KMS-11 (cell line): ENCODE data around the gene TBC1D20.
"Not testable (repeated sequence)": the region's sequence is repeated elsewhere in the genome, so short reads cannot be mapped to it uniquely, and the experiment has no call there.

Experiments used
- H2AFZ ChIP-seq: fragments of 200-600 bp; sonication (generic); 2 replicates; pipeline ENCODE4 v1.6.1; 2016; ENCODE audit warnings: antibody characterized with exemption, mixed run types, low read depth
- H3K27ac ChIP-seq: fragments of 200-600 bp; sonication (generic); 2 replicates; pipeline ENCODE4 v1.6.1; 2016; ENCODE audit warnings: mild to moderate bottlenecking, mixed run types
- H3K27me3 ChIP-seq: fragments of 200-600 bp; sonication (generic); 2 replicates; pipeline ENCODE4 v1.6.1; 2017; ENCODE audit warnings: mild to moderate bottlenecking, low read depth, mixed run types, moderate library complexity; ENCODE audit not compliant: insufficient read depth
- H3K36me3 ChIP-seq: fragments of 200-600 bp; sonication (generic); 2 replicates; pipeline ENCODE4 v1.6.1; 2017; ENCODE audit warnings: mild to moderate bottlenecking, mixed run types; ENCODE audit not compliant: insufficient read depth
- H3K4me1 ChIP-seq: fragments of 200-600 bp; sonication (generic); 2 replicates; pipeline ENCODE4 v1.6.1; 2016; ENCODE audit warnings: mild to moderate bottlenecking, low read depth, mixed run types; ENCODE audit not compliant: poor library complexity, severe bottlenecking
- H3K4me2 ChIP-seq: fragments of 200-600 bp; sonication (generic); 2 replicates; pipeline ENCODE4 v1.7.0; 2016; ENCODE audit warnings: mild to moderate bottlenecking, mixed run types
- H3K4me3 ChIP-seq: fragments of 200-600 bp; sonication (generic); IDR thresholded peaks from 2 replicates; pipeline ENCODE4 v1.6.1; 2017; ENCODE audit warnings: low read depth, low read length, mixed read lengths; ENCODE audit not compliant: insufficient read depth
- H3K79me2 ChIP-seq: fragments of 200-600 bp; sonication (generic); 2 replicates; pipeline ENCODE4 v1.6.1; 2016; ENCODE audit warnings: low read depth, mixed run types; ENCODE audit not compliant: insufficient read depth
- H3K9ac ChIP-seq: fragments of 200-600 bp; sonication (generic); 2 replicates; pipeline ENCODE4 v1.6.1; 2016; ENCODE audit warnings: mild to moderate bottlenecking, mixed run types
- H4K20me1 ChIP-seq: fragments of 200-600 bp; sonication (generic); 2 replicates; pipeline ENCODE4 v1.6.1; 2016; ENCODE audit warnings: mild to moderate bottlenecking, mixed run types; ENCODE audit not compliant: insufficient read depth
- TF ChIP-seq, protein P1 (sequence below): fragments of 200-600 bp; sonication (generic); conservative IDR thresholded peaks from 2 replicates; pipeline ENCODE4 v1.6.1; 2017; ENCODE audit warnings: low read depth, mild to moderate bottlenecking, antibody characterized with exemption, low read length, moderate library complexity, mixed read lengths

TBC1D20 gene

GRCh38 chr20:396252-396618, 66.1 kb downstream of the TBC1D20 start:
- H3K4me3 ChIP-seq: no peak overlapping the region
- no peak overlapping the region for H3K27ac ChIP-seq
- H3K4me1 ChIP-seq: peaks cover 14% of the 10 kb centered on the region
- no peaks in the 10 kb centered on the region for H3K27me3 ChIP-seq
- no peaks in the 10 kb centered on the region for H3K79me2 ChIP-seq
- no peak overlapping the region for H3K9ac ChIP-seq
- H3K36me3 ChIP-seq: peaks cover 6% of the 10 kb centered on the region; the same call in 1 of the 2 replicates
- H3K4me2 ChIP-seq: no peak overlapping the region
- no peak overlapping the region for H2AFZ ChIP-seq
- H4K20me1 ChIP-seq: no peaks in the 10 kb centered on the region
- TF ChIP-seq, protein P1, sequence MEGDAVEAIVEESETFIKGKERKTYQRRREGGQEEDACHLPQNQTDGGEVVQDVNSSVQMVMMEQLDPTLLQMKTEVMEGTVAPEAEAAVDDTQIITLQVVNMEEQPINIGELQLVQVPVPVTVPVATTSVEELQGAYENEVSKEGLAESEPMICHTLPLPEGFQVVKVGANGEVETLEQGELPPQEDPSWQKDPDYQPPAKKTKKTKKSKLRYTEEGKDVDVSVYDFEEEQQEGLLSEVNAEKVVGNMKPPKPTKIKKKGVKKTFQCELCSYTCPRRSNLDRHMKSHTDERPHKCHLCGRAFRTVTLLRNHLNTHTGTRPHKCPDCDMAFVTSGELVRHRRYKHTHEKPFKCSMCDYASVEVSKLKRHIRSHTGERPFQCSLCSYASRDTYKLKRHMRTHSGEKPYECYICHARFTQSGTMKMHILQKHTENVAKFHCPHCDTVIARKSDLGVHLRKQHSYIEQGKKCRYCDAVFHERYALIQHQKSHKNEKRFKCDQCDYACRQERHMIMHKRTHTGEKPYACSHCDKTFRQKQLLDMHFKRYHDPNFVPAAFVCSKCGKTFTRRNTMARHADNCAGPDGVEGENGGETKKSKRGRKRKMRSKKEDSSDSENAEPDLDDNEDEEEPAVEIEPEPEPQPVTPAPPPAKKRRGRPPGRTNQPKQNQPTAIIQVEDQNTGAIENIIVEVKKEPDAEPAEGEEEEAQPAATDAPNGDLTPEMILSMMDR: no peak

DNA sequence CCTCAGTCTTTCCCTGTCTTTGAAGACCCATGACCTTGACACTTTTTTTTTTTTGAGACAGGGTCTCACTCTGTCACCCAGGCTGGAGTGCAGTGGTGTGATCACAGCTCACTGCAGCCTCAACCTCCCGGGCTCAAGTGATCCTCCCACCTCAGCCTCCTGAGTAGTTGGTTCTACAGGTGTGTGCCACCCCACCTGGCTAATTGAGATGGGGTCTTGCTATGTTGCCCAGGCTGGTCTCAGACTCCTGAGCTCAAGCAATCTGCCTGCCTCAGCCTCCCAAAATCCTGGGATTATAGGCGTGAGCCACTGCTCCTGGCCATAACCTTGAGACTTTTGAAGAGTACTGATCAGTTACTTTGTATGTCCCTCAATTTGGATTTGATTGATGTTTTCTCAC, 69.0 kb downstream of the TBC1D20 start:
- not testable (repeated sequence) for H3K4me1 ChIP-seq, H3K27me3 ChIP-seq, H3K4me2 ChIP-seq, H3K9ac ChIP-seq, H3K36me3 ChIP-seq, H3K4me3 ChIP-seq, H3K27ac ChIP-seq, H2AFZ ChIP-seq, H3K79me2 ChIP-seq, H4K20me1 ChIP-seq

DNA sequence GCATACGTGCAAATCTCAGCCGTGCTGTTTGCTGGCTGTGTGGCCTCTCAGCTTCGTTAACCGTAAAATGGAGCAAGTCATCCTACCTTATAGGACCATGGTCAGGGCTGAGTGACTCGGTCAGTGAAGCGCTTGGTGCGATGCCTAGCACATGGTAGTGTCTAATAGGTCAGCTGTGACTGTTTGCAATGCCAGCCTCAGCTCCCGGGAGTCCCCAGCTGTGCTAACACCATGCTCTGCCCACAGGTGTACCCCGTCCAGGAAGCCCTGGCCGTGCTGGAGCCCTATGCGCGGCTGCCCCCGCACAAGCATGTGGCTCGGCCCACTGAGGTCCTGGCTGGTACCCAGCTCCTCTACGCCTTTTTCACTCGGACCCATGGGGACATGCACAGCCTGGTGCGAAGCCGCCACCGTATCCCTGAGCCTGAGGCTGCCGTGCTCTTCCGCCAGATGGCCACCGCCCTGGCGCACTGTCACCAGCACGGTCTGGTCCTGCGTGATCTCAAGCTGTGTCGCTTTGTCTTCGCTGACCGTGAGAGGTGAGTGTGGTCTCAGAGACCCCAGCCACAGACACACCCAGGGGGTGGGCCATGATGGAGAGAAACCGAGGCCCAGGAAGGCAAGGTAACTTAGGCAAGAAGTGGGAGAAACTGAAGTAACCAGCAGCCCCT, 71.2 kb downstream of the TBC1D20 start:
- Histone ChIP-seq H3K4me2 (no peak overlapping the region), H3K79me2 (peaks cover 3% of the 10 kb centered on the region; the same call in 1 of the 2 replicates), H3K27ac (no peak overlapping the region), H3K36me3 (no peaks in the 10 kb centered on the region), H3K4me1 (no peaks in the 10 kb centered on the region), H2AFZ (no peak overlapping the region), H3K4me3 (no peak overlapping the region), H4K20me1 (no peaks in the 10 kb centered on the region), H3K9ac (no peak overlapping the region), H3K27me3 (no peaks in the 10 kb centered on the region)
- TF ChIP-seq, protein P1: no peak

DNA sequence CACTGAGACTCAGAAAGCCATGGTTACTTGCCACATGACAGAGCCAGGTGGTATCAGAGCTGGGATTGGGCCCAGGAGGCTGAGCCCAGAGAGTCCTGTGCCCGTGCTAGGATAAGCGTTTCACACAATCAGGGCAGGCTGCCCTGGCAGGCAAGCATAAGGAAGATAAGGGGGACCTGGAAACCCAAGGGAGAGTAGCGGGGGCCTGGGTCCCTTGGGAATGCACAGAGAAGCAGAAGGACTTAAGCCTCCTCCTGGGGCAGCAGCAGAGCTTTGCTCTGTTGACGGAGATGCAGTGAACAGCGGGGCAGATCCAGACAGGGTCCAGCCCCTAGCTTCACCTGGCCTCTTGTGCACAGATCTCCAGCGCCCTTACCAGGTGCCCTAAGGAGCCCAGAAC, 73.1 kb downstream of the TBC1D20 start:
- Histone ChIP-seq H3K9ac (no peak overlapping the region), H3K4me1 (no peaks in the 10 kb centered on the region), H3K36me3 (no peaks in the 10 kb centered on the region), H3K79me2 (peaks cover 21% of the 10 kb centered on the region), H2AFZ (no peak overlapping the region), H3K4me3 (no peak overlapping the region), H3K4me2 (no peak overlapping the region), H3K27me3 (no peaks in the 10 kb centered on the region), H3K27ac (no peak overlapping the region), H4K20me1 (no peaks in the 10 kb centered on the region)
- TF ChIP-seq, protein P1: no peak

DNA sequence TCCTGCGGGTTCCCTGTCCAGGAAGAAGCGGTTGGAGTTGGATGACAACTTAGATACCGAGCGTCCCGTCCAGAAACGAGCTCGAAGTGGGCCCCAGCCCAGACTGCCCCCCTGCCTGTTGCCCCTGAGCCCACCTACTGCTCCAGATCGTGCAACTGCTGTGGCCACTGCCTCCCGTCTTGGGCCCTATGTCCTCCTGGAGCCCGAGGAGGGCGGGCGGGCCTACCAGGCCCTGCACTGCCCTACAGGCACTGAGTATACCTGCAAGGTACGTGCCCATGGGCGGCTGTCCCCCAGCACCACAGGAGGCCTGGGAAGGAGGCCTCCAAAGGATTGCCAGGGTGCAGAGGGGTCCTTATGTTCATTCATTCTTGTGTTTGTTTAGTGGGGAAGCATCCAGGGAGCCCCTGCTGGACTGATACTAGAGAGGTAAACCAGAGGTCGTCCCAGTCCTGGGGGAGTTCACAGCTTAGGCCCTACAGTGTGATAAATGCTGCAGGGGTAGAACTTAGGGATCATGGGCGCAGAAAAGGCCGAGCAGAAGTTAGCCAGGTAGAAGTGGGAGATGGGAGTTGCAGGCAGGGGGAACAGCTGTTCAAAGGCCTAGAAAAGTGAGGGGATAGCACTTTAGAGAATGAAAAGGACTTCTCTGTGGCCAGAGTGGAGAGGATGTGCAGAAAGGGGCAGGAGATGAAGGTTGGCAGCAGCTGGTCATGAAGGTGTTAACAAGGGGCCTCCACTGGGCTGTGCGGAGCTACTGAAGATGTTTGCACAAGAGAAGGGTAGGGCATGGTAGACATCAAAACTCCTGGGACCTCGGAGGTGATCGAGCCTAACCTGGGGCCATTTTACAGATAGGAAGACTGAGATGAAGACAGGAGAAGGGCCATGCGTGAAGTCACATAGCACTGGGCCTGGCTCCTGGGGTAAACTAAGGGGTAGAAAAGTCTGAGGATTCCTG, 74.0 kb downstream of the TBC1D20 start:
- Histone ChIP-seq H4K20me1 (no peaks in the 10 kb centered on the region), H2AFZ (no peak overlapping the region), H3K4me2 (no peak overlapping the region), H3K4me3 (no peak overlapping the region), H3K27me3 (no peaks in the 10 kb centered on the region), H3K36me3 (no peaks in the 10 kb centered on the region), H3K4me1 (no peaks in the 10 kb centered on the region), H3K79me2 (peaks cover 30% of the 10 kb centered on the region), H3K9ac (no peak overlapping the region), H3K27ac (no peak overlapping the region)
- TF ChIP-seq, protein P1: no peak
